ENCODE results near the gene TUBGCP5.

GRCh38 chr15:23064156-23064555 is 24.8 kb upstream of the TUBGCP5 start:
- TF ChIP-seq SUZ12 (IDR thresholded peaks at IDR 0.05; ENCODE audit: extremely low read depth, insufficient read depth, insufficient read length) (no peak), ZNF274 (IDR thresholded peaks at IDR 0.05; ENCODE audit: low read depth, low read length) (no peak), YY1 (IDR thresholded peaks at IDR 0.05; ENCODE audit: insufficient read depth, insufficient read length) (no peak)

All from NT2/D1 (cell line).